ENCODE data around the gene MAP4K5.

MAP4K5 gene

DNA sequence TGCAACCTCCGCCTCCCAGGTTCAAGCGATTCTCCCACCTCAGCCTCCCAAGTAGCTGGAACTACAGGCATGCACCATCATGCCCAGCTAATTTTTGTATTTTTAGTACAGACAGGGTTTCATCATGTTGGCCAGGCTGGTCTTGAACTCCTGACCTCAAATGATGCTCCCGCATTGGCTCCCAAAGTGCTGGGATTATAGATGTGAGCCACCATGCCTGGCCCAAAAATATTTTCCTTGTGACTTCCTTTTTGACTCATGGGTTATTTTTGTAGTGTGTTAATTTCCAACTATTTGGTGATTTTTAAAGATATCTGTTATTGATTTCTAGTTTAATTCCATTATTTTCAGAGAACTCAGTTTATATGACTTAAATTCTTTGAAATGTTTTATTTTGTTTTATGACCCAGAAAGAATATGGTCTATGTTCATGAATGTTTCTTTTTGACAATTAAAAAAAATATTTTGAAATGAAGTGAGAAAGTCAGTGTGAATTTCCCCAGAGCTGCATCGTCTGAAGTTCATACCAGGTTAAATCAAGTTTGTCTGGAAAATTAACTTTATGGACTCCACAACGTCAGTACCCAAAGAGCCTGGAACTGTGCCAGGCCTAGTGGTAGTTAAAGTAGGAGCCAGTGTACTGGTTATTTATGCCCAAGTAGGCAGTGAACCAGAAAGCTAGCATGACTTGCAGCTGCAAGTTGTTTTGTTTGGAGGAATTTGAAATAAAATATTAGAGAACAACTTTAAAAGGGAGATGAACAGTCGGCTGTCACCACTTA is 132.9 kb downstream of the MAP4K5 start:
- H3K4me3 ChIP-seq (ENCODE audit: low read depth, low read length): no peak overlapping the region
- TF ChIP-seq, protein P1, sequence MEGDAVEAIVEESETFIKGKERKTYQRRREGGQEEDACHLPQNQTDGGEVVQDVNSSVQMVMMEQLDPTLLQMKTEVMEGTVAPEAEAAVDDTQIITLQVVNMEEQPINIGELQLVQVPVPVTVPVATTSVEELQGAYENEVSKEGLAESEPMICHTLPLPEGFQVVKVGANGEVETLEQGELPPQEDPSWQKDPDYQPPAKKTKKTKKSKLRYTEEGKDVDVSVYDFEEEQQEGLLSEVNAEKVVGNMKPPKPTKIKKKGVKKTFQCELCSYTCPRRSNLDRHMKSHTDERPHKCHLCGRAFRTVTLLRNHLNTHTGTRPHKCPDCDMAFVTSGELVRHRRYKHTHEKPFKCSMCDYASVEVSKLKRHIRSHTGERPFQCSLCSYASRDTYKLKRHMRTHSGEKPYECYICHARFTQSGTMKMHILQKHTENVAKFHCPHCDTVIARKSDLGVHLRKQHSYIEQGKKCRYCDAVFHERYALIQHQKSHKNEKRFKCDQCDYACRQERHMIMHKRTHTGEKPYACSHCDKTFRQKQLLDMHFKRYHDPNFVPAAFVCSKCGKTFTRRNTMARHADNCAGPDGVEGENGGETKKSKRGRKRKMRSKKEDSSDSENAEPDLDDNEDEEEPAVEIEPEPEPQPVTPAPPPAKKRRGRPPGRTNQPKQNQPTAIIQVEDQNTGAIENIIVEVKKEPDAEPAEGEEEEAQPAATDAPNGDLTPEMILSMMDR (IDR thresholded peaks at IDR 0.05; ENCODE audit: insufficient read depth, low read depth, low read length, missing control alignments): no peak
- no peak for DNase-seq (ENCODE audit: low read depth)

DNA sequence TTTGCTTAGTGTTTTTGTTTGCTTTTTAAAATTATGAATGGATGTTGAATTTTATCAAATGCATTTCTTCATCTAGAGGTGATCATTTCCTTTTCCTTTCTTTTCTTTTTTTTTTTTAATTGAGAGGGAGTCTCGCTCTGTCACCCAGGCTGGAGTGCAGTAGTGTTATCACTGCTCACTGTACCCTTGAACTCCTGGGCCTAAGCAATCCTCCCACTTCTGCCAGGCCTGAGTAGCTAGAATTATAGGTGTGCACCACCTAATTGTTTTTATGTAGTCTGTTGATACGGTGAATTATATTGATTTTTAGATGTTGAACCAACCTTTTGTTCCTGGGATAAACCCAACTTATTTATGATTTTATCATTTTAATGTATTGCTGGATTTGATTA is 134.2 kb downstream of the MAP4K5 start:
- no peak for DNase-seq (ENCODE audit: low read depth)
- TF ChIP-seq, protein P1 (IDR thresholded peaks at IDR 0.05; ENCODE audit: insufficient read depth, low read depth, low read length, missing control alignments): no peak
- no peak overlapping the region for H3K4me3 ChIP-seq (ENCODE audit: low read depth, low read length)

DNA sequence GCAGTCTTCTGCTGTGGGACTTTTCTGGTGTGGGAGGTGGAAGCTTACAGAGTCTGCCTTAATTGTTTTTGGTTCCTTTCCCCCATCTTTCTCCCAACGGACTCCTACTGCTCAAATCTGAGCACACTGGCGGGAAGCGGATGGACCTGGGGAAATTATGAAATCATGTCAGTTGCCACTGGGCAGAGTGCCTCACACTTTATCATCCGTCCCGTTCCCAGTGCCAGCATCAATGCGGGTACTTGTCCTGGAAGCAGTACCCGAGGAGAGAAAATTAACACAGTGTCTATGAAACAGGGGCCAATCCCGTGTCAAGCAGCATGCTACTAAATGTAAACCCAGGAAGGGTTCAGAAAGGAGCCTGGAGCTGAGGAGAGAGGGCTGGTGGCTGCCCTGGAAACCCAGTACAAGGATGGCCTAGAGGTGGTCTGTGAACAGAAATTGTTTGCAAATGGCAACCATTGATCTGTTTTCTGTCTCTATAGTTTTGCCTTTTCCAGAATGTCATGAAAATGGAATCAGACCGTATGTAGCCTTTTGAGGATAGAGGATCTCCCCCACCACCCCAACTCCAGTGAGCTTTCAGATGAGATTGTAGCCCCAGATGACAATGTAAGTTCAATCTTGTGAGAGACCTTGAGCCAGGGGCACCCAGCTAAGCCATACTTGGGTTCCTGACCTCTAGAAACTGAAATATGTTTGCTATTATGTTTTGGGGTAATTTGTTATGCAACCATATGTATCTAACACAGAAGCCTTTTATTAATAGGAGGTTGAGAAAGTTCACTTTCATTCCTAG is 134.8 kb downstream of the MAP4K5 start:
- peak overlapping the region; percentile 78 for H3K4me3 ChIP-seq (ENCODE audit: low read depth, low read length)
- TF ChIP-seq, protein P1 (IDR thresholded peaks at IDR 0.05; ENCODE audit: insufficient read depth, low read depth, low read length, missing control alignments): no peak
- DNase-seq (ENCODE audit: low read depth): no peak

DNA sequence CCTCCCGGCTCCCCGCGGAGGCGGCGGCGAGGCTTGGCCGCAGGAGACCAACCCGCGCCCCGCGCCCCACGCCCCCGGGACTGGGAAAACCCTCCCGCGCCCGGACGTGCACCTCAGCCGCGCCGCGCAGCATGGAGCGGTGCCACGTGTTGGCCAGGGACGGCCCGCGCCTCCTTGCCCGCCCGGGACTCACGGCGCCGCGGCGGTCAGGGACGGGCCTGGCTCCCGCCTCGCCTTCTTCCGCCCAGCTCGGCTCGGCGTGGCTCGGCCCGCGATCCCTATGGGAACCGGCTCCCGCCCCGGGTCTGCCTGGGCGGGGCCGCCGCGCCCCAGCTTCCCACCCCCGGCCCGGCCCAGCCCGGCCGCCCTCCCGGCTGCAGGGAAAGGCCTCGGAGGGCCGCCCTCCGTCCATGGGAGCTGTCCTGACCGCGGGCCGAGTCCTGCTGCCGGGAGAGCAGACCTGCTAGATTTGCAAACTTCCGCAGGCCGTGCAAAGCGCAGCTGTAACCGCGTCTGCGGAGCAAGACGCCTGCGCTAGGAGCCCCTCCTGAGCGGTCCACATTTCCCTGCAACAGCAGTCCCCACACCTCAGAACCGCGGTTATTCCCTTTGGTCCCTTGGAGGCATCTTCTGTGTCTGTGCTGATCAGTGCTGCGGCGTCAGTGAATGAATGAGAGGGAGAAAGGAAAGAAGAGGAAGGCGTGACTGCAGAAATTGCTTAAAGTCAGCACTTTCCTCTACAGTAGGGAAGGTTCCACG is 135.6 kb downstream of the MAP4K5 start, which contains the start of gene CDKL1:
TSS of gene CDKL1 (minus strand) at position 251 of the 759 bp plus-strand sequence. CDS start 1,013 bp downstream, outside the sequence.
- TF ChIP-seq, protein P1 (IDR thresholded peaks at IDR 0.05; ENCODE audit: insufficient read depth, low read depth, low read length, missing control alignments): no peak
- DNase-seq (ENCODE audit: low read depth): peak; percentile 63
- peak within 1 kb of the TSS; percentile 78 for H3K4me3 ChIP-seq (ENCODE audit: low read depth, low read length)

DNA sequence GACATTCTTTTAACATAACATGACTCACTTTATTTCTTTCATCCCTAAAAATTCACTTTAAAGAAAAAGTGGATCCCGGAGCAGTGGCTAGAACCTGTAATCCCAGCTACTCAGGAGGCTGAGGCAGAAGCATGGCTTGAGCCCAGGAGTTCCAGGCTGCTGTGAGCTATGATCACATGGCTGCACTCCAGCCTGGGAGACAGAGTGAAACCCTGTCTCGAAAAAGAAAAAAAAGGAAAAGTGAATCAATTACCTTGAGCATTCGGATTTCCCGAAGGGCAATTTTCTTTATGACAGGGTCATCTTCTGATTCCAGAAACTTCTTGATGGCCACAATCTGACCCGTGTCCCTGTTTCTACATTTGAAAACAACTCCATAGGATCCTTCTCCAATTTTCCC is 136.9 kb downstream of the MAP4K5 start:
- peak overlapping the region; percentile 21 for H3K4me3 ChIP-seq (ENCODE audit: low read depth, low read length)
- DNase-seq (ENCODE audit: low read depth): no peak
- TF ChIP-seq, protein P1 (IDR thresholded peaks at IDR 0.05; ENCODE audit: insufficient read depth, low read depth, low read length, missing control alignments): no peak

DNA sequence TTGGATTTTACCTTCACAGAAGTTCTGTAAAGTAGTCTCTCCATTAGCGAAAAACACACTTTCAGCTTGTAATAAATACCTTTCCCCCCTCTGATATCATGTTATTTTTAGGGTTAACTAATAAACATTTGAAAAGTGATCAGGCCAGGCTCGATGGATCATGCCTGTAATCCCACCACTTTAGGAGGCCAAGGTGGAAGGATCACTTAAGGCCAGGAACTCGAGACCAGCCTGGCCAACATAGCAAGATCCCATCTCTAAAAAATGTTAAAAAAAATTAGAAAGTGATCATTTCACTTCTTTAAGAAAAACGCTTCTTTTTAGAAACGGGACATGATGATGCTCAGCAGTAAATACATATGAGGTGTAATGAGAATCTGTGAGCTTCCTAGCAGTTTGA is 137.7 kb downstream of the MAP4K5 start:
- no peak for DNase-seq (ENCODE audit: low read depth)
- TF ChIP-seq, protein P1 (IDR thresholded peaks at IDR 0.05; ENCODE audit: insufficient read depth, low read depth, low read length, missing control alignments): no peak
- no peak overlapping the region for H3K4me3 ChIP-seq (ENCODE audit: low read depth, low read length)
